ENCODE measurements around the gene RPS21.

RPS21 gene

GRCh38 chr20:62390317-62391164 is 3.6 kb downstream of the RPS21 start:
- Histone ChIP-seq H3K27ac (ENCODE audit: low read depth, low read length) (no peak overlapping the region), H3K36me3 (ENCODE audit: low read length) (peaks cover 8% of the 10 kb centered on the region; the same call in 1 of the 2 replicates), H3K4me2 (ENCODE audit: low read depth, low read length, poor library complexity, severe bottlenecking) (no peak overlapping the region), H2AFZ (ENCODE audit: low read depth, low read length, severe bottlenecking) (no peak overlapping the region), H3F3A (ENCODE audit: insufficient read depth) (peaks cover 25% of the 10 kb centered on the region), H3K27me3 (ENCODE audit: low read length) (no peaks in the 10 kb centered on the region), H3K9me3 (ENCODE audit: insufficient read depth, low read length) (no peaks in the 10 kb centered on the region), H3K4me3 (ENCODE audit: insufficient read depth, low read length, poor library complexity, severe bottlenecking) (no peak overlapping the region), H3K9me2 (replicated peaks; ENCODE audit: insufficient read depth, low read length) (no peaks in the 10 kb centered on the region), H3K79me2 (ENCODE audit: insufficient read depth, low read length) (peaks cover 32% of the 10 kb centered on the region), H3K9ac (ENCODE audit: low read length) (no peak overlapping the region), H4K20me1 (ENCODE audit: low read depth, low read length) (no peaks in the 10 kb centered on the region; the same call in 1 of the 2 replicates)
- TF ChIP-seq EZH2phosphoT487 (conservative IDR thresholded peaks at IDR 0.05; ENCODE audit: low read length) = no peak
- no peak for TF ChIP-seq CTCF (IDR thresholded peaks at IDR 0.05; ENCODE audit: insufficient read depth, low read length, poor library complexity, severe bottlenecking)

GRCh38 chr20:62391165-62392076 is 4.5 kb downstream of the RPS21 start:
- Histone ChIP-seq H3K27me3 (ENCODE audit: low read length) (no peaks in the 10 kb centered on the region), H3K9me3 (ENCODE audit: insufficient read depth, low read length) (no peaks in the 10 kb centered on the region), H3K79me2 (ENCODE audit: insufficient read depth, low read length) (peaks cover 24% of the 10 kb centered on the region), H3F3A (ENCODE audit: insufficient read depth) (peaks cover 25% of the 10 kb centered on the region), H3K27ac (ENCODE audit: low read depth, low read length) (no peak overlapping the region), H2AFZ (ENCODE audit: low read depth, low read length, severe bottlenecking) (no peak overlapping the region), H3K4me3 (ENCODE audit: insufficient read depth, low read length, poor library complexity, severe bottlenecking) (no peak overlapping the region), H3K36me3 (ENCODE audit: low read length) (peaks cover 8% of the 10 kb centered on the region; the same call in 1 of the 2 replicates), H3K9me2 (replicated peaks; ENCODE audit: insufficient read depth, low read length) (no peaks in the 10 kb centered on the region), H3K4me2 (ENCODE audit: low read depth, low read length, poor library complexity, severe bottlenecking) (no peak overlapping the region), H4K20me1 (ENCODE audit: low read depth, low read length) (no peaks in the 10 kb centered on the region; the same call in 1 of the 2 replicates), H3K9ac (ENCODE audit: low read length) (no peak overlapping the region)
- no peak for TF ChIP-seq EZH2phosphoT487 (conservative IDR thresholded peaks at IDR 0.05; ENCODE audit: low read length)
- TF ChIP-seq CTCF (IDR thresholded peaks at IDR 0.05; ENCODE audit: insufficient read depth, low read length, poor library complexity, severe bottlenecking) = no peak

GRCh38 chr20:62392077-62392418 is 5.1 kb downstream of the RPS21 start:
- no peaks in the 10 kb centered on the region for H3K9me3 ChIP-seq (ENCODE audit: insufficient read depth, low read length)
- no peak overlapping the region for H3K27ac ChIP-seq (ENCODE audit: low read depth, low read length)
- peaks cover 25% of the 10 kb centered on the region for H3F3A ChIP-seq (ENCODE audit: insufficient read depth)
- TF ChIP-seq CTCF (IDR thresholded peaks at IDR 0.05; ENCODE audit: insufficient read depth, low read length, poor library complexity, severe bottlenecking) (no peak), EZH2phosphoT487 (conservative IDR thresholded peaks at IDR 0.05; ENCODE audit: low read length) (no peak)
- H2AFZ ChIP-seq (ENCODE audit: low read depth, low read length, severe bottlenecking) = no peak overlapping the region
- peaks cover 22% of the 10 kb centered on the region for H3K79me2 ChIP-seq (ENCODE audit: insufficient read depth, low read length)
- no peaks in the 10 kb centered on the region; the same call in 1 of the 2 replicates for H4K20me1 ChIP-seq (ENCODE audit: low read depth, low read length)
- no peaks in the 10 kb centered on the region for H3K27me3 ChIP-seq (ENCODE audit: low read length)
- no peak overlapping the region for H3K9ac ChIP-seq (ENCODE audit: low read length)
- H3K4me3 ChIP-seq (ENCODE audit: insufficient read depth, low read length, poor library complexity, severe bottlenecking) = no peak overlapping the region
- no peak overlapping the region for H3K4me2 ChIP-seq (ENCODE audit: low read depth, low read length, poor library complexity, severe bottlenecking)
- H3K9me2 ChIP-seq (replicated peaks; ENCODE audit: insufficient read depth, low read length) = no peaks in the 10 kb centered on the region
- peaks cover 8% of the 10 kb centered on the region; the same call in 1 of the 2 replicates for H3K36me3 ChIP-seq (ENCODE audit: low read length)
